KMS-11 (cell line): Measurements from ENCODE around the gene CELF2.

Source experiments
- H2AFZ ChIP-seq: fragments of 200-600 bp; sonication (generic); 2 replicates; pipeline ENCODE4 v1.6.1; 2016; ENCODE audit warnings: antibody characterized with exemption, mixed run types, low read depth
- H3K27ac ChIP-seq: fragments of 200-600 bp; sonication (generic); 2 replicates; pipeline ENCODE4 v1.6.1; 2016; ENCODE audit warnings: mild to moderate bottlenecking, mixed run types
- H3K27me3 ChIP-seq: fragments of 200-600 bp; sonication (generic); 2 replicates; pipeline ENCODE4 v1.6.1; 2017; ENCODE audit warnings: mild to moderate bottlenecking, low read depth, mixed run types, moderate library complexity; ENCODE audit not compliant: insufficient read depth
- H3K36me3 ChIP-seq: fragments of 200-600 bp; sonication (generic); 2 replicates; pipeline ENCODE4 v1.6.1; 2017; ENCODE audit warnings: mild to moderate bottlenecking, mixed run types; ENCODE audit not compliant: insufficient read depth
- H3K4me1 ChIP-seq: fragments of 200-600 bp; sonication (generic); 2 replicates; pipeline ENCODE4 v1.6.1; 2016; ENCODE audit warnings: mild to moderate bottlenecking, low read depth, mixed run types; ENCODE audit not compliant: poor library complexity, severe bottlenecking
- H3K4me2 ChIP-seq: fragments of 200-600 bp; sonication (generic); 2 replicates; pipeline ENCODE4 v1.7.0; 2016; ENCODE audit warnings: mild to moderate bottlenecking, mixed run types
- H3K4me3 ChIP-seq: fragments of 200-600 bp; sonication (generic); IDR thresholded peaks from 2 replicates; pipeline ENCODE4 v1.6.1; 2017; ENCODE audit warnings: low read depth, low read length, mixed read lengths; ENCODE audit not compliant: insufficient read depth
- H3K79me2 ChIP-seq: fragments of 200-600 bp; sonication (generic); 2 replicates; pipeline ENCODE4 v1.6.1; 2016; ENCODE audit warnings: low read depth, mixed run types; ENCODE audit not compliant: insufficient read depth
- H3K9ac ChIP-seq: fragments of 200-600 bp; sonication (generic); 2 replicates; pipeline ENCODE4 v1.6.1; 2016; ENCODE audit warnings: mild to moderate bottlenecking, mixed run types
- H4K20me1 ChIP-seq: fragments of 200-600 bp; sonication (generic); 2 replicates; pipeline ENCODE4 v1.6.1; 2016; ENCODE audit warnings: mild to moderate bottlenecking, mixed run types; ENCODE audit not compliant: insufficient read depth
- CTCF ChIP-seq: fragments of 200-600 bp; sonication (generic); conservative IDR thresholded peaks from 2 replicates; pipeline ENCODE4 v1.6.1; 2017; ENCODE audit warnings: low read depth, mild to moderate bottlenecking, antibody characterized with exemption, low read length, moderate library complexity, mixed read lengths

Gene CELF2

GRCh38 chr10:11110539-11110938 is 92.9 kb downstream of the CELF2 start:
- Histone ChIP-seq H3K79me2 (no peaks in the 10 kb centered on the region), H3K27me3 (no peaks in the 10 kb centered on the region), H3K4me3 (no peak overlapping the region), H3K4me2 (no peak overlapping the region), H3K27ac (no peak overlapping the region), H3K9ac (no peak overlapping the region), H3K36me3 (no peaks in the 10 kb centered on the region), H4K20me1 (no peaks in the 10 kb centered on the region), H3K4me1 (no peaks in the 10 kb centered on the region), H2AFZ (no peak overlapping the region)
- no peak for TF ChIP-seq CTCF

- H3K4me1 ChIP-seq: no peaks in the 10 kb centered on the region
- H3K27me3 ChIP-seq: no peaks in the 10 kb centered on the region
- H3K27ac ChIP-seq: no peak overlapping the region
- H3K36me3 ChIP-seq: no peaks in the 10 kb centered on the region
- H3K79me2 ChIP-seq: no peaks in the 10 kb centered on the region
- no peak overlapping the region for H3K4me3 ChIP-seq
- TF ChIP-seq CTCF: no peak
- no peak overlapping the region for H3K9ac ChIP-seq
- H3K4me2 ChIP-seq: no peak overlapping the region
- H4K20me1 ChIP-seq: no peaks in the 10 kb centered on the region
- no peak overlapping the region for H2AFZ ChIP-seq
Measured at GRCh38 chr10:11111490-11111889, 93.8 kb downstream of the CELF2 start.

- H2AFZ ChIP-seq: no peak overlapping the region
- no peak for TF ChIP-seq CTCF
- H3K36me3 ChIP-seq: no peaks in the 10 kb centered on the region
- H3K27me3 ChIP-seq: no peaks in the 10 kb centered on the region
- no peaks in the 10 kb centered on the region for H3K79me2 ChIP-seq
- no peak overlapping the region for H3K27ac ChIP-seq
- H3K9ac ChIP-seq: no peak overlapping the region
- H3K4me1 ChIP-seq: no peaks in the 10 kb centered on the region
- H3K4me3 ChIP-seq: no peak overlapping the region
- H3K4me2 ChIP-seq: no peak overlapping the region
- no peaks in the 10 kb centered on the region for H4K20me1 ChIP-seq
Measured at GRCh38 chr10:11112718-11113117, 95.0 kb downstream of the CELF2 start.

- Histone ChIP-seq H3K4me2 (no peak overlapping the region), H4K20me1 (no peaks in the 10 kb centered on the region), H3K27me3 (no peaks in the 10 kb centered on the region), H3K36me3 (no peaks in the 10 kb centered on the region), H3K4me3 (no peak overlapping the region), H3K9ac (no peak overlapping the region), H2AFZ (no peak overlapping the region), H3K79me2 (no peaks in the 10 kb centered on the region), H3K4me1 (no peaks in the 10 kb centered on the region), H3K27ac (no peak overlapping the region)
- no peak for TF ChIP-seq CTCF
Measured at GRCh38 chr10:11113156-11113555, 95.5 kb downstream of the CELF2 start.

- Histone ChIP-seq H3K27ac (no peak overlapping the region), H3K36me3 (no peaks in the 10 kb centered on the region), H2AFZ (no peak overlapping the region), H3K79me2 (no peaks in the 10 kb centered on the region), H3K4me2 (no peak overlapping the region), H3K27me3 (no peaks in the 10 kb centered on the region), H3K4me1 (no peaks in the 10 kb centered on the region), H3K4me3 (no peak overlapping the region), H4K20me1 (no peaks in the 10 kb centered on the region), H3K9ac (no peak overlapping the region)
- TF ChIP-seq CTCF: no peak
Measured at GRCh38 chr10:11114269-11114668, 96.6 kb downstream of the CELF2 start.
